ENCODE results near the gene ANTKMT. TPM values are rescaled to one million over a fixed set of nuclear protein-coding genes. Genes with fewer than 3 reads are reported as not detected.

ANTKMT gene
- total and polyA plus RNA-seq, 2 of the 8 experiments (the other 6 are each of a cell fraction or from before 2014, with no cell fraction given), result 26.5 to 26.6 TPM

GRCh38 chr16:694187-694862, 26.6 kb upstream of the ANTKMT start:
- H2BK120ac ChIP-seq (replicated peaks; ENCODE audit: low read depth, low read length), result no peak overlapping the region
- no peak overlapping the region for H3K4ac ChIP-seq (replicated peaks; ENCODE audit: insufficient read length, low read depth, low read length)
- H2AFZ ChIP-seq (ENCODE audit: low read length), result no peak overlapping the region
- H4K91ac ChIP-seq (replicated peaks; ENCODE audit: insufficient read length, low read length), result no peak overlapping the region
- DNase-seq (ENCODE audit: low read depth in 1 of 2, low spot score in 2 of 2) (peak in 1 of 2 experiments; percentile 67), FAIRE-seq (no peak)
- H3K27me3 ChIP-seq (replicated peaks in 1 of 4; ENCODE audit: control insufficient read depth in 3 of 4, extremely low read depth in 1 of 4, insufficient read depth in 3 of 4, low read length in 3 of 4), result peaks cover 5 to 64% (median 42%) of the 10 kb centered on the region in 4 experiments
- no peak overlapping the region for H4K5ac ChIP-seq (ENCODE audit: insufficient read length, low read depth, low read length)
- H3K9ac ChIP-seq (replicated peaks in 1 of 4; ENCODE audit: extremely low read depth in 1 of 4, low read depth in 3 of 4, low read length in 3 of 4), result no peak overlapping the region; a peak in 1 of 7 replicates
- no peaks in the 10 kb centered on the region for H3K9me3 ChIP-seq (ENCODE audit: insufficient read depth in 2 of 2, low read depth in 1 of 2, low read length in 1 of 2)
- ChIA-PET CTCF (ENCODE audit: partially characterized antibody) (interaction anchor here (0.6 to 2.3 kb wide), 5 partner anchors 8 to 92 kb away, joined by 3 to 15 read pairs (median 6); no protein-coding TSS in a partner anchor), POLR2A (ENCODE audit: partially characterized antibody) (interaction anchor here (0.8 to 4.6 kb wide), 7 partner anchors 12 to 119 kb away, joined by 3 to 48 read pairs (median 5); partner anchors contain the start of genes ANTKMT, CCDC78, JMJD8 and STUB1)
- 2% methylated on average over 40 of the region's 64 CpGs; no CpG with 5 or more reads in 1 of the 2 experiments for WGBS, 2 experiments (ENCODE audit: extremely low coverage in 1 of 2, insufficient coverage in 1 of 2, insufficient read length in 1 of 2, insufficient replicate concordance in 2 of 2, low coverage in 1 of 2, low lambda C conversion rate in 2 of 2, missing lambda C conversion rate in 1 of 2)
- peaks cover 0 to 19% (median 13%) of the 10 kb centered on the region in 4 experiments; a peak in 5 of 7 replicates for H3K4me1 ChIP-seq (replicated peaks in 1 of 4; ENCODE audit: control insufficient read depth in 3 of 4, insufficient read depth in 4 of 4, low read length in 3 of 4)
- no peak overlapping the region for H2BK12ac ChIP-seq (ENCODE audit: low read depth, low read length)
- H3K36me3 ChIP-seq (ENCODE audit: control insufficient read depth in 2 of 4, insufficient read depth in 4 of 4, low read length in 3 of 4), result no peaks in the 10 kb centered on the region
- H2BK15ac ChIP-seq (ENCODE audit: low read length), result no peak overlapping the region
- H3K4me2 ChIP-seq (ENCODE audit: insufficient read depth in 1 of 2, low read depth in 2 of 2, low read length in 2 of 2), result peak overlapping the region; percentile 87 to 95
- peaks cover 14% of the 10 kb centered on the region for H3K23me2 ChIP-seq (ENCODE audit: low read depth, low read length)
- H2BK5ac ChIP-seq (ENCODE audit: low read depth, low read length), result no peak overlapping the region
- H2AK5ac ChIP-seq (ENCODE audit: low read depth, low read length), result no peak overlapping the region
- TF ChIP-seq KDM4A (IDR thresholded peaks at IDR 0.05; ENCODE audit: low read depth, low read length, severe bottlenecking) (no peak), TCF12 (IDR thresholded peaks at IDR 0.05; ENCODE audit: low read depth, low read length) (no peak), SUZ12 (IDR thresholded peaks at IDR 0.05; ENCODE audit: low read length) (peak; percentile 36; the same call in 1 of the 2 replicates), CBX8 (IDR thresholded peaks at IDR 0.05; ENCODE audit: borderline replicate concordance, low read depth, low read length) (no peak), KDM5A (IDR thresholded peaks at IDR 0.05; ENCODE audit: low read length) (no peak), EZH2 (IDR thresholded peaks at IDR 0.05; ENCODE audit: low read depth, low read length, severe bottlenecking) (peak; percentile 33), NANOG (IDR thresholded peaks at IDR 0.05; ENCODE audit: insufficient read depth, low read depth, low read length, poor library complexity, severe bottlenecking) (no peak)
- H2BK20ac ChIP-seq (ENCODE audit: low read length), result no peak overlapping the region
- H3K4me3 ChIP-seq (ENCODE audit: extremely low read depth in 1 of 4, insufficient read depth in 2 of 4, low read depth in 3 of 4, low read length in 4 of 4), result peak overlapping the region; percentile 43 to 78 (median 48)
- H3K14ac ChIP-seq (ENCODE audit: insufficient read length), result no peak overlapping the region
- no peak overlapping the region for H3K56ac ChIP-seq (replicated peaks; ENCODE audit: insufficient read length, low read depth, low read length)
- no peak overlapping the region for H3K23ac ChIP-seq (ENCODE audit: insufficient read length)
- peaks cover 0 to 8% of the 10 kb centered on the region in 2 experiments for H4K20me1 ChIP-seq (replicated peaks in 1 of 2; ENCODE audit: control insufficient read depth in 1 of 2, insufficient read depth in 2 of 2, low read length in 2 of 2)
- no peak overlapping the region for H3K27ac ChIP-seq (ENCODE audit: low read depth, low read length)
- no peak overlapping the region for H4K8ac ChIP-seq (ENCODE audit: extremely low read depth, insufficient read depth, low read length)
- H3K18ac ChIP-seq (ENCODE audit: extremely low read depth, low read length), result no peak overlapping the region
- peaks cover 2% of the 10 kb centered on the region; the same call in 1 of the 2 replicates for H3K79me1 ChIP-seq (ENCODE audit: low read depth, low read length)
- H3K79me2 ChIP-seq (ENCODE audit: control insufficient read depth in 1 of 2, insufficient read depth in 2 of 2, low read length in 2 of 2), result no peaks in the 10 kb centered on the region
